ENCODE data around the gene ZNF324. TPM values are rescaled to one million over a fixed set of nuclear protein-coding genes. Genes with fewer than 3 reads are reported as not detected.

Gene ZNF324
- total and polyA plus RNA-seq, 2 of the 13 experiments (the other 11 are each of a cell fraction or from before 2014, with no cell fraction given) = 1.1 to 4.7 TPM

- no peak for TF ChIP-seq CREBL2 (CRISPR knock-in tag; IDR thresholded peaks at IDR 0.05; ENCODE audit: borderline replicate concordance)
- no peak for TF ChIP-seq ZNF510 (CRISPR knock-in tag; IDR thresholded peaks at IDR 0.05; ENCODE audit: low read depth)
- no peak for TF ChIP-seq ZNF7 (CRISPR knock-in tag; IDR thresholded peaks at IDR 0.05)
- no peak for TF ChIP-seq THYN1 (CRISPR knock-in tag; IDR thresholded peaks at IDR 0.05; ENCODE audit: borderline replicate concordance, low read depth)
- no peak for TF ChIP-seq FOXA1 (IDR thresholded peaks at IDR 0.05)
- peak; percentile 45; the same call in 1 of the 2 replicates for TF ChIP-seq FOXA1 (CRISPR knock-in tag; IDR thresholded peaks at IDR 0.05)
- TF ChIP-seq HOXA9 (CRISPR knock-in tag; IDR thresholded peaks at IDR 0.05; ENCODE audit: borderline replicate concordance) = no peak
- TF ChIP-seq, protein P1, sequence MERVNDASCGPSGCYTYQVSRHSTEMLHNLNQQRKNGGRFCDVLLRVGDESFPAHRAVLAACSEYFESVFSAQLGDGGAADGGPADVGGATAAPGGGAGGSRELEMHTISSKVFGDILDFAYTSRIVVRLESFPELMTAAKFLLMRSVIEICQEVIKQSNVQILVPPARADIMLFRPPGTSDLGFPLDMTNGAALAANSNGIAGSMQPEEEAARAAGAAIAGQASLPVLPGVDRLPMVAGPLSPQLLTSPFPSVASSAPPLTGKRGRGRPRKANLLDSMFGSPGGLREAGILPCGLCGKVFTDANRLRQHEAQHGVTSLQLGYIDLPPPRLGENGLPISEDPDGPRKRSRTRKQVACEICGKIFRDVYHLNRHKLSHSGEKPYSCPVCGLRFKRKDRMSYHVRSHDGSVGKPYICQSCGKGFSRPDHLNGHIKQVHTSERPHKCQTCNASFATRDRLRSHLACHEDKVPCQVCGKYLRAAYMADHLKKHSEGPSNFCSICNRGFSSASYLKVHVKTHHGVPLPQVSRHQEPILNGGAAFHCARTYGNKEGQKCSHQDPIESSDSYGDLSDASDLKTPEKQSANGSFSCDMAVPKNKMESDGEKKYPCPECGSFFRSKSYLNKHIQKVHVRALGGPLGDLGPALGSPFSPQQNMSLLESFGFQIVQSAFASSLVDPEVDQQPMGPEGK (CRISPR knock-in tag; IDR thresholded peaks at IDR 0.05) = peak; percentile 70
- TF ChIP-seq IRX3 (CRISPR knock-in tag; IDR thresholded peaks at IDR 0.05; ENCODE audit: borderline replicate concordance, low read depth) = 0 out of 2 replicates have a peak, but pooled peaks have one; percentile 5
- no peak for TF ChIP-seq JUND (CRISPR knock-in tag; IDR thresholded peaks at IDR 0.05)
- TF ChIP-seq MED1 (CRISPR knock-in tag; IDR thresholded peaks at IDR 0.05) = peak; percentile 24; the same call in 1 of the 2 replicates
- TF ChIP-seq CCAR2 (optimal IDR thresholded peaks at IDR 0.05; ENCODE audit: low read depth, low read length) = no peak
- TF ChIP-seq ZNF354B (CRISPR knock-in tag; IDR thresholded peaks at IDR 0.05) = no peak
- TF ChIP-seq GTF2F1 (IDR thresholded peaks at IDR 0.05; ENCODE audit: low read length) = no peak
- TF ChIP-seq, protein P2, sequence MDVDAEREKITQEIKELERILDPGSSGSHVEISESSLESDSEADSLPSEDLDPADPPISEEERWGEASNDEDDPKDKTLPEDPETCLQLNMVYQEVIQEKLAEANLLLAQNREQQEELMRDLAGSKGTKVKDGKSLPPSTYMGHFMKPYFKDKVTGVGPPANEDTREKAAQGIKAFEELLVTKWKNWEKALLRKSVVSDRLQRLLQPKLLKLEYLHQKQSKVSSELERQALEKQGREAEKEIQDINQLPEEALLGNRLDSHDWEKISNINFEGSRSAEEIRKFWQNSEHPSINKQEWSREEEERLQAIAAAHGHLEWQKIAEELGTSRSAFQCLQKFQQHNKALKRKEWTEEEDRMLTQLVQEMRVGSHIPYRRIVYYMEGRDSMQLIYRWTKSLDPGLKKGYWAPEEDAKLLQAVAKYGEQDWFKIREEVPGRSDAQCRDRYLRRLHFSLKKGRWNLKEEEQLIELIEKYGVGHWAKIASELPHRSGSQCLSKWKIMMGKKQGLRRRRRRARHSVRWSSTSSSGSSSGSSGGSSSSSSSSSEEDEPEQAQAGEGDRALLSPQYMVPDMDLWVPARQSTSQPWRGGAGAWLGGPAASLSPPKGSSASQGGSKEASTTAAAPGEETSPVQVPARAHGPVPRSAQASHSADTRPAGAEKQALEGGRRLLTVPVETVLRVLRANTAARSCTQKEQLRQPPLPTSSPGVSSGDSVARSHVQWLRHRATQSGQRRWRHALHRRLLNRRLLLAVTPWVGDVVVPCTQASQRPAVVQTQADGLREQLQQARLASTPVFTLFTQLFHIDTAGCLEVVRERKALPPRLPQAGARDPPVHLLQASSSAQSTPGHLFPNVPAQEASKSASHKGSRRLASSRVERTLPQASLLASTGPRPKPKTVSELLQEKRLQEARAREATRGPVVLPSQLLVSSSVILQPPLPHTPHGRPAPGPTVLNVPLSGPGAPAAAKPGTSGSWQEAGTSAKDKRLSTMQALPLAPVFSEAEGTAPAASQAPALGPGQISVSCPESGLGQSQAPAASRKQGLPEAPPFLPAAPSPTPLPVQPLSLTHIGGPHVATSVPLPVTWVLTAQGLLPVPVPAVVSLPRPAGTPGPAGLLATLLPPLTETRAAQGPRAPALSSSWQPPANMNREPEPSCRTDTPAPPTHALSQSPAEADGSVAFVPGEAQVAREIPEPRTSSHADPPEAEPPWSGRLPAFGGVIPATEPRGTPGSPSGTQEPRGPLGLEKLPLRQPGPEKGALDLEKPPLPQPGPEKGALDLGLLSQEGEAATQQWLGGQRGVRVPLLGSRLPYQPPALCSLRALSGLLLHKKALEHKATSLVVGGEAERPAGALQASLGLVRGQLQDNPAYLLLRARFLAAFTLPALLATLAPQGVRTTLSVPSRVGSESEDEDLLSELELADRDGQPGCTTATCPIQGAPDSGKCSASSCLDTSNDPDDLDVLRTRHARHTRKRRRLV (CRISPR knock-in tag; IDR thresholded peaks at IDR 0.05) = no peak
- TF ChIP-seq PLRG1 (conservative IDR thresholded peaks at IDR 0.05) = no peak
- TF ChIP-seq ZNF414 (CRISPR knock-in tag; IDR thresholded peaks at IDR 0.05) = no peak
- TF ChIP-seq ZNF496 (CRISPR knock-in tag; IDR thresholded peaks at IDR 0.05; ENCODE audit: insufficient replicate concordance) = no peak
- no peak for TF ChIP-seq HOXA5 (CRISPR knock-in tag; IDR thresholded peaks at IDR 0.05)
- no peak for TF ChIP-seq ZNF749 (CRISPR knock-in tag; IDR thresholded peaks at IDR 0.05; ENCODE audit: borderline replicate concordance)
Measured at GRCh38 chr19:58510084-58510862, 43.4 kb downstream of the ZNF324 start (continued).
